SK-N-MC (cell line): Measurements from ENCODE around the gene DNAL1.

Source experiments
- DNase-seq: peaks from one replicate; pipeline ENCODE4 v3.0.0-alpha.2; 2011; ENCODE audit warnings: low read depth, low spot score
- H3K27ac ChIP-seq: fragments of 200-600 bp; sonication (generic); 2 replicates; pipeline ENCODE4 v1.5.1; 2016; ENCODE audit warnings: mixed run types
- H3K36me3 ChIP-seq: fragments of 200-600 bp; sonication (generic); 2 replicates; pipeline ENCODE4 v1.6.1; 2017; ENCODE audit warnings: antibody characterized with exemption, low read length, mixed read lengths; ENCODE audit not compliant: insufficient read depth
- H3K4me3 ChIP-seq: fragments of 200-600 bp; sonication (generic); 2 replicates; pipeline ENCODE4 v1.5.1; 2016
- H3K9ac ChIP-seq: fragments of 200-600 bp; sonication (generic); 2 replicates; pipeline ENCODE4 v1.8.0; 2017; ENCODE audit warnings: mixed run types, mixed read lengths; ENCODE audit not compliant: insufficient read length
- H3K9me3 ChIP-seq: fragments of 200-600 bp; sonication (generic); 2 replicates; pipeline ENCODE4 v1.6.1; 2017; ENCODE audit warnings: low read depth, mild to moderate bottlenecking, antibody characterized with exemption, low read length, moderate library complexity, mixed read lengths
- EZH2 ChIP-seq: fragments of 200-600 bp; sonication (generic); IDR thresholded peaks from one replicate; pipeline ENCODE4 v1.6.1; 2017; ENCODE audit warnings: antibody characterized with exemption
- FOXP2 ChIP-seq: optimal IDR thresholded peaks from 2 replicates; pipeline ENCODE3; 2011; ENCODE audit warnings: mild to moderate bottlenecking, moderate library complexity; ENCODE audit not compliant: insufficient read depth; ENCODE audit errors: extremely low read length, control extremely low read depth
- POLR2AphosphoS5 ChIP-seq: IDR thresholded peaks from 2 replicates; pipeline ENCODE4 v1.6.1; 2012; ENCODE audit warnings: mild to moderate bottlenecking, low read depth, low read length, borderline replicate concordance

DNAL1 gene

DNA sequence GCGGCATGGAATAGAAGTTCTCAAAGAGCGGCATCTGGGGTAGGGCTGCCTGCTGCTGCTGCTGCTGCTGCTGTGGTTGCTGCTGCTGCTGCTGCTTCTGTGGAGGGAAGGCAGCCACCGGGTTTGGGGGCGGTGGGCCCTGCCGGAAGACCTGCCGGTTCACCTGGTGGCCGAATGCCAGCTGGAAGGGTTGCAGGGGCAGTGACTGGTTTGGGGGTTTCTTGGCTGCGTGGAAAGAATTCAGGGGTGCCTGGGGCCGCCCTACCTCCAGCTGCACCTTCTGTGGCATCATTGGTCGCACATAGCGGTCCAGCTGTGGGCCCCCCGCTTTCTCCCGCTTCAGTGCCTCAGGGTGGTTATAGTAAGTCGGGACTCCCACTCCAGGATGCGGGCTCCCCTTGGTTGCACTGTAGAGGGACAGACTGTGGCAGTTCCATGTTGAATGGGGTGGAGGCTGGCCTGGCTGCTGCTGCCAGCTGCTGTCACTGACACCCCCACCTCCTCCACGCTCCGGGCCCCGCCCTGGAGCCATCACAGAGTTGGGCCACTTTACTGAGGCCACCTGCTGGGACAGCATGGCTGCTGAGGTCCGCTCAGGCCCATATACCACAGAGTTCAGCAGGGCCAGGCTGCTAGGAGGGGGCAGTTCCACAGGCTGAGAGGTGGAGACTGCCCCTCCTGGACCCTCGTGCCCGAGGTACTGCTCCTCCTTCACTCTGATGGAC lies 94.5 kb downstream of the DNAL1 start:
- TF ChIP-seq FOXP2 (no peak), POLR2AphosphoS5 (no peak), EZH2 (no peak)
- H3K36me3 ChIP-seq, result peaks cover 25% of the 10 kb centered on the region

DNA sequence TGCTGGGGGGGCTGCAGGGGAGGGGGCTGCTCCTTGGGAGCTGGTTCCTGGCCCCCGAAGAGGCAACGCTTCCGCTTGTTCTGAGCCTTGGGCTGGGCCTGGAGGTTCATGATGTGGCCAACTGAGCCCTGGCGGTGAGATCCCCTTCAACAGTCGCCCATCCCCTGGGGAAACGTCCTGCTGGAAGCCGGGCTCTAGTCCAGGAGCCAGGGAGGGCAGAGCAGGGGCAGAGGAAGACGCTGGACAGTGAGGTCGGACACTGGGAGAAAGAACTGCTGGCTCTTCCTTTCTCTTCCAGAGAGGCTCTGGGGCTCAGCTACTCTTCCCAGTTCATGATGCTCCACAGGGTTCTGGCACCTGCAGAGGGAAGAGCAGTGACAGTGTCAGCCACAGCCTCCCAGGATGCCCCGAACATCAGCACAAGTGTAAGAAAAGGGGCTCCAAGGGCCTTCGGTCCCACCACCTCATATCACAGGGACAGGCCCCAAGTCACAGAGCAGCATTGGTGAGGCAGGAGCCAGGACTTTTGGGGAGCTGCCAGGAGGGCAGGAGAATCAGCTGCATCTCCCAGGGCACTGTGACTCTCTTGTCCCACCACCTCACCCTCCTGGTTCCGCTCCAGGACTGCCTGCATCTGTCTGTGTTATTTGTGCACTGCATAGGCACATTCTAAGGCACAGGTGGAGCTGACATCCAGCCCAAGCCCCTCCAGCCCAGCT lies 95.3 kb downstream of the DNAL1 start:
- DNase-seq, result no peak
- Histone ChIP-seq H3K9me3 (no peaks in the 10 kb centered on the region), H3K4me3 (no peak overlapping the region), H3K36me3 (peaks cover 18% of the 10 kb centered on the region; the same call in 1 of the 2 replicates), H3K27ac (peak overlapping the region; percentile 92), H3K9ac (no peak overlapping the region)
- TF ChIP-seq POLR2AphosphoS5 (no peak), EZH2 (no peak)

More for the DNA sequence above, 94.5 kb downstream of the DNAL1 start:
- DNase-seq, result no peak
- no peak overlapping the region for H3K4me3 ChIP-seq
- no peak overlapping the region for H3K9ac ChIP-seq
- no peaks in the 10 kb centered on the region for H3K9me3 ChIP-seq
- no peak overlapping the region for H3K27ac ChIP-seq

DNA sequence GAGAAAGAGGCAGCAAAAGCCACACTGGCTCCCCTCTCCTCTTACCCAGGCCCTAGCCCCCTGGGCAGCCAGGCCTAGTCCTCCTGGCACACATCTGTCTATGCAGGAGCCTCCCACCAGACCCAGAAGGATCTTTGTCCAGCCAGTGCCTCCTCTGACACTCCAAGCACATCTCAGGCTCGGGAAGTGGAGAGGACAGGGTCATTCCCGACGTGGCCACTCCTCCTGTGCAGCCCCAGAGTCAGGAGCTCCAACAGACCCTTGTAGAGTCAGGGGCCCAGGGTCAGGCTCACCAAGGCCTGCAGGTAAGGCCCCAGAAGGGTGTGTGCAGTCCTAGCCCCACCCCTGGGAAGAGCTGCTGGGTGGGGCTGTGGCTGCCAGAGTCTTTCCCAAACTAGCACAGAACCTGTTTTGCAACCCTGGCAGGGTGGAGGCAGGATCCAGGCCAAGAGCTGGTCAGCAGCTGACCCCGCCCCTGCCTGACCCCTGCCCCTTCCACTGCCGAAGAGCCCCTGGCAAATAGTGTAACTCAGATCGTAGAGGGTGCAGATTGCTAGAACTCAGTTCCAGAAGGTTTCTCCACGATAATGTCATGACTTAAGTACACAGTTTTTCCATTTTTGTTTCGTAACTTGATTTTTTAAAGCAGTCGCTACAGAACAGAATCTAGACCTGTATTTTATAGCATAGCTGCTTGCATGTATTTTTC lies 96.0 kb downstream of the DNAL1 start:
- H3K9me3 ChIP-seq, result no peaks in the 10 kb centered on the region
- H3K36me3 ChIP-seq, result peaks cover 14% of the 10 kb centered on the region; the same call in 1 of the 2 replicates
- peak overlapping the region; percentile 23 for H3K9ac ChIP-seq
- no peak for TF ChIP-seq FOXP2
- TF ChIP-seq POLR2AphosphoS5, result no peak
- TF ChIP-seq EZH2, result no peak
- DNase-seq, result no peak
- peak overlapping the region; percentile 74; the same call in 1 of the 2 replicates for H3K4me3 ChIP-seq
- H3K27ac ChIP-seq, result peak overlapping the region; percentile 92

DNA sequence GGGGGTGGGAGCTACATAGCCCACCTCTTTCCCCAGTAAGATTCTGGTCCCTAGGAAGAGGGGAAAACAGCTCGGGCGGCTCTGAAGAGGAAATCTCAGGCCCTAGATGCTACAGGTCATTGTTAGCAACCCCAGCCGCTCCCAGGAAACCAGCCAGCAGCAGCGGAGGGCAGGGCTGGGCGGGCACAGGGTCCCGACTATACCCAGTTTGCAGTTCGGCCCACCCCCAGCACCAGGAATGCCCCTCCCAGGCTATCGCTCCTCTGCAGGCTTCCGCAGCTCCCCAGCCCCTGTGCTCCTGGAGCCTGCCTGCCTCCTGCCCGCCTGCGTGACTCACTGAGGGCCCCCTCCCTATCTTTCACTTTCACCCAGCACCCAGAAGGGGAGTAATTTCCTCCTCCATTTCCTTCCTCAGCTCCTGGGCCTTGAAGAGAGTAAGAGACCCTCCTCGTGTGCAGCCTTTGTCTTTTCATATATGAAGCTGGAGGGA lies 96.6 kb downstream of the DNAL1 start:
- no peaks in the 10 kb centered on the region for H3K9me3 ChIP-seq
- peak overlapping the region; percentile 59 for H3K9ac ChIP-seq
- TF ChIP-seq FOXP2 (no peak), POLR2AphosphoS5 (no peak; the same call in 1 of the 2 replicates), EZH2 (no peak)
- H3K36me3 ChIP-seq, result peaks cover 13% of the 10 kb centered on the region; the same call in 1 of the 2 replicates
- peak overlapping the region; percentile 92 for H3K27ac ChIP-seq
- no peak for DNase-seq
- H3K4me3 ChIP-seq, result peak overlapping the region; percentile 74

DNA sequence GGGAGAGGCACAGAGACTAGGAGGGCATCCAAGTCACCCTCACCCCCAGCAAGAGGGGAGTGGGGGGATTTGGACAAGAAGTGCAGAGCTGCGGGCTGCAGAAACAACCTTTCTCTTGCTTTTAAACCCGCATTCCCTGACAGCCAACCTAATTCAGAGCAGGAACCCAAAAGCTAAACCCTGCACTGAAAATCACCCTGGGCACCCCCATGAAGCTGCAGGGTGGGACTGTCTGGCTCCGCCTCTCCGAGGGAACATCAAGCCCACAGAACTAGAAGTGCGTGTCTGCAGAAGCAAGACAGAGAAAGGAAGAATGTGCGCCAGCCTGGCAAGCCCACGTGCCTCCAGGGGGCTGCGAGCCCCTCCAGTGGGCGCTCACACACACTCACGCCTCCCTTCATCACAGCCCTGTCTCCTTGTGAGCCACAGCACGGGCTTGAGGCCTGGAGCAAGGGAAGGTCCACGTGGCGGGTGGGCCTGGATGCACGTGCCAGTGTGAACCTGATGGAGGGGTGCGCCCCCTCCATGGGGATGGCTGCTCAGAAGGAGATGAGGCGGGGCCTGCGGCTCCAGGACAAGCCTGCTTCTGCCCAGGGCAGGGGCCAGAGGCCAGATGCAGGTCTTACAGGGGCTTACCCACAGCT lies 97.2 kb downstream of the DNAL1 start:
- DNase-seq, result no peak
- Histone ChIP-seq H3K4me3 (peak overlapping the region; percentile 74), H3K9ac (peak overlapping the region; percentile 59)

DNA sequence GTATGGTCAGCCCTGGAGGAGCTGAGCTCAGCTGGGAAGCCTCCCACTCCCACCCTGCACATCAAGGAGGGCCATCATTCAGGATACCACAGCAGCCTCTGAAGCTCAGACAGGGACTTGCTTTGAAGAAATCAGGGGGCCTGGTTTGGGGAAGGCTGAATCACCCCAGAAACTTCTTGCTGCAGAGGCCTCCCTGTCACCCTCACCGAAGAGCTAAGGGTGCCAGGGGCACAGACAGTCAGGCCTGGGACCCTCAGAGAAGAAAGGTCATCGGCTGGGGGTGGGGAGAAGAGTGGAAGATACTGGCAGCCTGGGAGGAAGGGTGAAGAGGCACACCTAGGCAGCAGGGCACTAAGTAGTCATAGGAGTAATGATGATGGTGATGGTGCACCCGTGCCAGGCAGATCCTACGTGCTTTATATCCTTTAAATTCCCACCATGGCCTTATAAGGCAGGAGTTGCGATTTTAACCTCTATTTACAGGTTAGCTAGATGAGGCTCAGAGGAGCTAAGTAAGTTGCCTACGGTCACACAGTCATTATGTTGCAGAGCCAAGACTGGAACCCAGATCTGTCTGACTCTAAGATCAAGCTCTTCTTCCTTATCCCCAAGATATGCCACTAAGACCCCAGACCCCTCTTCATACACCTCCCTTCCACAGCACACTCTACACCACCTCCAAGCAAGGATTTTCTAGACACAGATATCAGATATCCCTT lies 97.9 kb downstream of the DNAL1 start:
- Histone ChIP-seq H3K4me3 (peak overlapping the region; percentile 74), H3K27ac (peak overlapping the region; percentile 92), H3K36me3 (peaks cover 7% of the 10 kb centered on the region; the same call in 1 of the 2 replicates), H3K9ac (peak overlapping the region; percentile 59), H3K9me3 (no peaks in the 10 kb centered on the region)
- TF ChIP-seq EZH2 (no peak), FOXP2 (no peak), POLR2AphosphoS5 (no peak)
- no peak for DNase-seq

More for the DNA sequence above, 97.2 kb downstream of the DNAL1 start:
- TF ChIP-seq POLR2AphosphoS5 (peak; percentile 64), FOXP2 (no peak), EZH2 (no peak)
- Histone ChIP-seq H3K9me3 (no peaks in the 10 kb centered on the region), H3K36me3 (peaks cover 9% of the 10 kb centered on the region; the same call in 1 of the 2 replicates), H3K27ac (peak overlapping the region; percentile 92)

DNA sequence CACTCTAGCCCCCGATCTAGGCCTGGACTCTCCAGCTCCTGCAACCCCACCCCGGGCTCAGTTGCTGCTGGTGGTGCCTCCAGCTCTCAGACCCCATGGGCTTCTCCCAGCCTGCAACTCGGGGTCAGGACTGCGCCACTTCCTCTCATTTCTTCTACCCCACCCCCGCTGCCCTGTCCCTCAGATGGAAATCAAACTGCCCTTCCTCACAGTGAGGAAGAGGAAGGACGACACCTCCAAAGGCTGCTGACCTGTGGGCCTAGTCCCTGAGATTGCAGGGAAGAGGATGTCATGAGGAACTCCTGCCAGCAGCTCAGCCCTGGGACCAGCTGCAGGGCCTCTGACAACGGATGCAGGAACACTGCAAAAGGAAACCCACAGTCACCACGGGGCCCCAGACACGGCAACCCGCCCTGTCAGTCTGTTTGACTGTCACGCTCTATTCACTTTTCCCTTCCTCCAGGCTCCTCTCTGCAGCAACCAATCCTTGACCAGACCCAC lies 98.7 kb downstream of the DNAL1 start:
- Histone ChIP-seq H3K9ac (no peak overlapping the region), H3K36me3 (peaks cover 3% of the 10 kb centered on the region; the same call in 1 of the 2 replicates), H3K9me3 (no peaks in the 10 kb centered on the region), H3K4me3 (no peak overlapping the region), H3K27ac (0 out of 2 replicates have a peak overlapping the region, but pooled peaks have one; percentile 92)
- TF ChIP-seq EZH2, result no peak
- no peak for TF ChIP-seq POLR2AphosphoS5
- no peak for DNase-seq
